SU-DHL-6 (cell line): ENCODE results near the gene SMIM41.
A peak's percentile ranks its signal among the peaks of the same experiment; 100 is the strongest.

ENCODE experiments used
- H2AFZ ChIP-seq: fragments of 200-600 bp; sonication (generic); 2 replicates; pipeline ENCODE4 v1.6.1; 2014; ENCODE audit warnings: low read depth, mild to moderate bottlenecking, moderate library complexity, mixed read lengths, antibody characterized with exemption, low read length; ENCODE audit not compliant: severe bottlenecking
- H3F3A ChIP-seq: fragments of 200-600 bp; shearing (Covaris generic); 2 replicates; pipeline ENCODE4 v1.6.0; 2016; ENCODE audit warnings: antibody characterized with exemption, mild to moderate bottlenecking; ENCODE audit not compliant: insufficient read depth
- H3K27ac ChIP-seq: fragments of 200-600 bp; sonication (generic); 2 replicates; pipeline ENCODE4 v1.5.1; 2016; ENCODE audit warnings: low read depth, mild to moderate bottlenecking, low read length, moderate library complexity, mixed read lengths
- H3K27me3 ChIP-seq: fragments of 200-600 bp; sonication (generic), shearing (Covaris generic); 2 replicates; pipeline ENCODE4 v1.6.0; 2014; ENCODE audit warnings: mild to moderate bottlenecking, low read length
- H3K36me3 ChIP-seq: fragments of 200-600 bp; sonication (generic); 2 replicates; pipeline ENCODE4 v1.6.1; 2014; ENCODE audit warnings: mild to moderate bottlenecking, low read length, mixed read lengths
- H3K4me2 ChIP-seq: fragments of 300-600, 200-600 bp; shearing (Covaris generic), sonication (generic); 2 replicates; pipeline ENCODE4 v1.6.0; 2014; ENCODE audit warnings: low read length, low read depth, mild to moderate bottlenecking; ENCODE audit not compliant: poor library complexity, severe bottlenecking
- H3K4me3 ChIP-seq: fragments of 200-600 bp; sonication (generic); 2 replicates; pipeline ENCODE4 v1.5.1; 2014; ENCODE audit warnings: antibody characterized with exemption, low read length, mild to moderate bottlenecking, mixed read lengths; ENCODE audit not compliant: insufficient read depth, poor library complexity, severe bottlenecking
- H3K79me2 ChIP-seq: fragments of 200-600 bp; sonication (generic); 2 replicates; pipeline ENCODE4 v1.6.1; 2014; ENCODE audit warnings: mild to moderate bottlenecking, low read length, moderate library complexity; ENCODE audit not compliant: insufficient read depth
- H3K9ac ChIP-seq: fragments of 200-600 bp; sonication (generic); 2 replicates; pipeline ENCODE4 v1.7.0; 2014; ENCODE audit warnings: mild to moderate bottlenecking, low read length
- H3K9me2 ChIP-seq: fragments of 200-600 bp; sonication (generic); replicated peaks from 2 replicates; pipeline ENCODE4 v1.6.1; 2014; ENCODE audit warnings: low read length; ENCODE audit not compliant: insufficient read depth
- H3K9me3 ChIP-seq: fragments of 200-600 bp; sonication (generic); 2 replicates; pipeline ENCODE4 v1.6.1; 2014; ENCODE audit warnings: low read length, mixed read lengths; ENCODE audit not compliant: insufficient read depth
- H4K20me1 ChIP-seq: fragments of 200-600 bp; sonication (generic); 2 replicates; pipeline ENCODE4 v1.6.1; 2014; ENCODE audit warnings: low read depth, mild to moderate bottlenecking, antibody characterized with exemption, low read length, moderate library complexity, mixed read lengths
- CTCF ChIP-seq: fragments of 200-600 bp; sonication (generic); IDR thresholded peaks from one replicate; pipeline ENCODE4 v1.5.1; 2017; ENCODE audit warnings: antibody characterized with exemption, mild to moderate bottlenecking, low read length, moderate library complexity; ENCODE audit not compliant: insufficient read depth, poor library complexity, severe bottlenecking
- EZH2phosphoT487 ChIP-seq: fragments of 200-600 bp; sonication (generic), shearing (Covaris generic); conservative IDR thresholded peaks from 2 replicates; pipeline ENCODE4 v1.6.1; 2018; ENCODE audit warnings: mild to moderate bottlenecking, antibody characterized with exemption, low read length, moderate library complexity, mixed read lengths

SMIM41 gene

GRCh38 chr12:52149651-52150241, 70.2 kb downstream of the SMIM41 start:
- H3K27me3 ChIP-seq, result no peaks in the 10 kb centered on the region
- no peak overlapping the region for H3K27ac ChIP-seq
- H2AFZ ChIP-seq, result no peak overlapping the region
- H3K36me3 ChIP-seq, result no peaks in the 10 kb centered on the region
- no peak for TF ChIP-seq CTCF
- no peaks in the 10 kb centered on the region for H3F3A ChIP-seq
- no peaks in the 10 kb centered on the region for H4K20me1 ChIP-seq
- H3K9ac ChIP-seq, result no peak overlapping the region
- no peak overlapping the region for H3K4me2 ChIP-seq
- H3K9me2 ChIP-seq, result no peaks in the 10 kb centered on the region
- no peaks in the 10 kb centered on the region for H3K9me3 ChIP-seq
- no peaks in the 10 kb centered on the region for H3K79me2 ChIP-seq
- H3K4me3 ChIP-seq, result no peak overlapping the region

- Histone ChIP-seq H2AFZ (no peak overlapping the region), H3K4me3 (no peak overlapping the region), H3K9me2 (no peaks in the 10 kb centered on the region), H3K27ac (no peak overlapping the region), H3K4me2 (no peak overlapping the region), H3K9ac (no peak overlapping the region), H3K79me2 (no peaks in the 10 kb centered on the region), H3K9me3 (no peaks in the 10 kb centered on the region), H3K36me3 (no peaks in the 10 kb centered on the region), H3F3A (no peaks in the 10 kb centered on the region), H3K27me3 (no peaks in the 10 kb centered on the region), H4K20me1 (no peaks in the 10 kb centered on the region)
- TF ChIP-seq CTCF, result no peak
- TF ChIP-seq EZH2phosphoT487, result no peak
Measured at GRCh38 chr12:52151153-52151836, 71.8 kb downstream of the SMIM41 start.

- Histone ChIP-seq H3K79me2 (no peaks in the 10 kb centered on the region), H3K4me3 (no peak overlapping the region), H2AFZ (no peak overlapping the region), H3K9me2 (no peaks in the 10 kb centered on the region), H4K20me1 (no peaks in the 10 kb centered on the region), H3K27ac (no peak overlapping the region), H3K36me3 (no peaks in the 10 kb centered on the region), H3K4me2 (no peak overlapping the region), H3F3A (no peaks in the 10 kb centered on the region), H3K9ac (no peak overlapping the region), H3K9me3 (no peaks in the 10 kb centered on the region), H3K27me3 (no peaks in the 10 kb centered on the region)
- TF ChIP-seq CTCF (peak; percentile 29), EZH2phosphoT487 (no peak)
Measured at GRCh38 chr12:52151837-52152783, 72.6 kb downstream of the SMIM41 start.
